Prostate gland (tissue), 2 donors: Measurements from ENCODE around the gene TLE5. TPM values are rescaled to one million over a fixed set of nuclear protein-coding genes. Genes with fewer than 3 reads are reported as not detected.
A peak's percentile ranks its signal among the peaks of the same experiment; 100 is the strongest.

ENCODE experiments used
- DNase-seq: peaks from one replicate; pipeline ENCODE4 v3.0.0-alpha.2; 2019; ENCODE audit warnings: low spot score
- H3K27ac ChIP-seq, 2 donors: fragments of 200-600 bp; sonication (generic); 2 replicates each; pipeline ENCODE4 v1.5.1; 2017 to 2019
- H3K27me3 ChIP-seq: fragments of 200-600 bp; sonication (generic); replicated peaks from 2 replicates; pipeline ENCODE4 v1.5.1; 2019; ENCODE audit not compliant: insufficient read depth
- H3K36me3 ChIP-seq, 2 donors: fragments of 200-600 bp; sonication (generic); 1 replicate in 1 of 2; 2 replicates in 1 of 2; pipeline versions ENCODE4 v1.5.1 to v1.8.1; 2017 to 2019
- H3K4me1 ChIP-seq: fragments of 200-600 bp; sonication (generic); replicated peaks from 2 replicates; pipeline ENCODE4 v1.5.1; 2019
- H3K4me3 ChIP-seq, 2 donors: fragments of 200-600 bp; sonication (generic); 2 replicates each; pipeline ENCODE4 v1.5.1; 2017 to 2019
- H3K9me3 ChIP-seq: fragments of 200-600 bp; sonication (generic); 2 replicates; pipeline ENCODE4 v1.5.1; 2017
- POLR2A ChIP-seq: fragments of 450-650 bp; IDR thresholded peaks from one replicate; pipeline ENCODE4 v1.6.1; 2016; ENCODE audit warnings: antibody characterized with exemption, mild to moderate bottlenecking
- POLR2AphosphoS5 ChIP-seq: sonication (generic); formaldehyde crosslinking; IDR thresholded peaks from one replicate; pipeline ENCODE4 v1.6.1; 2017; ENCODE audit warnings: antibody characterized with exemption
- WGBS: methylation state at CpG from one replicate; pipeline ENCODE4 v1.1.5; 2018; 5-methylcytosine and 5-hydroxymethylcytosine counted together
- intact Hi-C: fragments of 100-400 bp; cut with DNase I; formaldehyde crosslinking; loops from one replicate; pipeline ENCODE4 v1.14.2; 2022
- total RNA-seq, 2 donors: library from RNA; depleted of rRNA; stranded (reverse); fragments of >200 nt; gene quantifications; one replicate each; pipeline ENCODE4 v1.1.0, GENCODE V29; 2016
- TF ChIP-seq, protein P1 (sequence below), 4 experiments: fragments of 200-600 bp in 2 of 4; fragments of 450-650 bp in 2 of 4; sonication (generic) in 2 of 4; IDR thresholded peaks; 1 replicate in 3 of 4; 2 replicates in 1 of 4; pipeline ENCODE4 v1.5.1; 2016 to 2019; ENCODE audit warnings: antibody characterized with exemption in 4 of 4, mild to moderate bottlenecking in 2 of 4, moderate library complexity in 2 of 4

Gene TLE5
- total RNA-seq, 2 donors from 2014 or later: 546 to 767 TPM

DNA sequence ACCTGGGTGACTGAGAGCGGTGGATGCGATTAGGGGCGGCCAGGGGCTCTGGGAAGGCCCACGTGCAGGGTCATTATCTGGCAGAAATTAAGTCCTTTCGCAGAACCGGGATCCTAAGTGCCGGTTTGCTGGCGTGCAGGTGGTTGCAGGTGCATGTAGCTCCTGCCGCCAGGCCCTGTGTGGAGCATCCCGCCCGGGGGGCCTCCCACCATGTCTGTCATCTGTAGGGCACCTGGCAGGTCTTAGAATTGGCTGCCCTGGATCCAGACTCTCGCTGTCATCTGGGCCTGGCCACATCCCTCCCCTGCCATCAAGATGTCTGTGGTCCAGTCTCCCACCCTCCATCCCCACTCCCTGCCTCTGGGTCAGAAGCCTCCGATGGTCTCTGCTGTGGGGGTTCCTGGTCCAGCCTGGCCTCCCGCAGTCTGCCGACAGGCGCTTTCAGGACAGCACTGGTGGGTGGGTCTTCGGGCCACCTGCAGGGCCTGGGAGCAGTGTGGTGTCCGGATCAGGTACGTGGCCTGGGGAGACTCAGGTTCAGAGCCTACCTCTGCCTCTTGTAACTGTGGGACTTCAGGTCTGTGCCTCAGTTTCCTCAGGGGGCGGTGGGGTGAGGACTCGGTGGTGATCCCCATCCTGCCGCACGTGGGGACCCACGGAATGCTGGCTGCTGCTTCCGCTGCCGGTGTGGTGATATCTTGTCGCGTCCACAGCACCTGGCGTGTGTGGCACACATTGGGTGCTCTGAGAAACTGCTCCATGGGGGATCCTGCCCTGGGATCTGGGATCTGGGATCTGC lies 37.3 kb upstream of the TLE5 start:
- 84% methylated on average over 24 of the region's 29 CpGs for WGBS
- H3K36me3 ChIP-seq: no peaks in the 10 kb centered on the region
- peak overlapping the region; percentile 83 to 88 for H3K27ac ChIP-seq
- no peak overlapping the region for H3K4me3 ChIP-seq
- TF ChIP-seq, protein P1, sequence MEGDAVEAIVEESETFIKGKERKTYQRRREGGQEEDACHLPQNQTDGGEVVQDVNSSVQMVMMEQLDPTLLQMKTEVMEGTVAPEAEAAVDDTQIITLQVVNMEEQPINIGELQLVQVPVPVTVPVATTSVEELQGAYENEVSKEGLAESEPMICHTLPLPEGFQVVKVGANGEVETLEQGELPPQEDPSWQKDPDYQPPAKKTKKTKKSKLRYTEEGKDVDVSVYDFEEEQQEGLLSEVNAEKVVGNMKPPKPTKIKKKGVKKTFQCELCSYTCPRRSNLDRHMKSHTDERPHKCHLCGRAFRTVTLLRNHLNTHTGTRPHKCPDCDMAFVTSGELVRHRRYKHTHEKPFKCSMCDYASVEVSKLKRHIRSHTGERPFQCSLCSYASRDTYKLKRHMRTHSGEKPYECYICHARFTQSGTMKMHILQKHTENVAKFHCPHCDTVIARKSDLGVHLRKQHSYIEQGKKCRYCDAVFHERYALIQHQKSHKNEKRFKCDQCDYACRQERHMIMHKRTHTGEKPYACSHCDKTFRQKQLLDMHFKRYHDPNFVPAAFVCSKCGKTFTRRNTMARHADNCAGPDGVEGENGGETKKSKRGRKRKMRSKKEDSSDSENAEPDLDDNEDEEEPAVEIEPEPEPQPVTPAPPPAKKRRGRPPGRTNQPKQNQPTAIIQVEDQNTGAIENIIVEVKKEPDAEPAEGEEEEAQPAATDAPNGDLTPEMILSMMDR (IDR thresholded peaks at IDR 0.05): no peak
- no peak for TF ChIP-seq POLR2A
- no peak for TF ChIP-seq POLR2AphosphoS5
- H3K4me1 ChIP-seq: peaks cover 36% of the 10 kb centered on the region
- intact Hi-C loops: loop anchor here (10.0 kb wide), 1 partner anchor 135 kb away; no protein-coding TSS in a partner anchor
- DNase-seq: no peak
- H3K27me3 ChIP-seq: no peaks in the 10 kb centered on the region
- no peaks in the 10 kb centered on the region for H3K9me3 ChIP-seq

DNA sequence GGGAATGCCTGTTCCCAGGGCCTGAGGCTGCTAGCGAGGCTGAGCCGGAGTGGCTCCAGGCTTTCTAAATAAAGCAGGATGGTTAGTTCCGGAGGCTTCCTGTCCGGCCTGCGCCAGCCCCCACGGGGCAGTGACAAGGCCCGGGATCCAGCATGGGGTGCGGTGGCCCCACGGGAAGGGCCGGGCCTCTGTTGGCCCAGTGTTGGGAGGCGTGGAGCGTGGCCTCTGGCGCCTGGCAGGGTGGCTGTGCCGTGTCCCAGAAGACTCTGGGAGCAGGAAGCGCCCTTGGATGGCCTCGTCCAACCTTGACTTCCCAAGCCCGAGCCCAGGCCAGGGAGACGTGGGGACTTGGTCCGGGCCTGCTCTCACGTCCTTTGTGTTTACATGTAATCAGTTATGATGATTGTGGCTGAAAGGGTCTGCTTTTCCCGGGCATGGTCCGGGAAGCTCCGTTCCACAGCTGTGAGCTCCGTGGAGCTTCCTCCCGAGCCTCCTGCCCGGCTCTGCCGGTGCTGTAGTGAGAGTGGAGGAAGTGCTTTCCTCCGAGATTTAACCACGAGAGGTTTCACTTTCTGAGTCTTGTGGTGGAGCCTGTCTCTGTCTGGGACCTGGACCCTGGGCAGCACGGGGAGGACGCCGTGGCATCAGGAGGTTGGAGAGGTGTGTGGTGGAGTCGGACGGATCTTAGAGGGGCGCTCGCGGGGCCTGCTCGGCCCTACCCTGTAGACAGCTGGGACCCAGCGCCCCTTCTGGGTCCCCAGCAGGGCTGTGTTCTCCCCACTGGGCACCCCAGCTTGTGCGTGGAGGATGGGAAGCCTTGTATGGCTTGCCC lies 36.4 kb upstream of the TLE5 start:
- intact Hi-C loops: no loop called here
- Histone ChIP-seq H3K4me1 (peaks cover 36% of the 10 kb centered on the region), H3K9me3 (no peaks in the 10 kb centered on the region), H3K27me3 (no peaks in the 10 kb centered on the region), H3K27ac (peak overlapping the region; percentile 83 to 88), H3K4me3 (peak overlapping the region; percentile 15 to 72), H3K36me3 (no peaks in the 10 kb centered on the region)
- no peak for DNase-seq
- no peak for TF ChIP-seq POLR2AphosphoS5
- TF ChIP-seq POLR2A: no peak
- TF ChIP-seq, protein P1 (IDR thresholded peaks at IDR 0.05): no peak
- WGBS: 26% methylated on average over 31 of the region's 40 CpGs

DNA sequence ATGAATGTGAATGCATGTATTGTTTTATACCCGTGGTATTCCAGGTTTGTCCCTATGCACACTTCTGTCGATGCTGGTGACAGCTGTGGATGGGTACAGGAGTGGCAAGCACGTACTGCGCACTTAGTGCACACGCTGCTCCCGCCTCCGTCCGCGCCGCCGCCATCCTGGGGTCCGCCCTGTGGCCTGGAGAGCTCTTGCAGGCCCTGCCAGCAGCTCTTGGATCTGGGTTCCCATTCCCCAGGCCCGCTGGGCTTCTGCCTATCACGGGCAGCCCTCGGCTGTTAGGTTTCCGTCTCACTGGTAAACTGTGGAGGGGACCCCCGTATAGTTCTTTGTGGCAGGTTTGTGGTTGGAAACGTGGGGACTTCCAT lies 35.8 kb upstream of the TLE5 start:
- no peak for DNase-seq
- H3K27ac ChIP-seq: peak overlapping the region; percentile 83 to 88
- 77% methylated on average over 18 of the region's 18 CpGs for WGBS
- H3K27me3 ChIP-seq: no peaks in the 10 kb centered on the region
- H3K36me3 ChIP-seq: no peaks in the 10 kb centered on the region
- peak overlapping the region; percentile 15 to 72 for H3K4me3 ChIP-seq
- H3K9me3 ChIP-seq: no peaks in the 10 kb centered on the region
- intact Hi-C loops: no loop called here
- H3K4me1 ChIP-seq: peaks cover 36% of the 10 kb centered on the region
- TF ChIP-seq POLR2A: no peak
- TF ChIP-seq, protein P1 (IDR thresholded peaks at IDR 0.05): no peak
- no peak for TF ChIP-seq POLR2AphosphoS5

DNA sequence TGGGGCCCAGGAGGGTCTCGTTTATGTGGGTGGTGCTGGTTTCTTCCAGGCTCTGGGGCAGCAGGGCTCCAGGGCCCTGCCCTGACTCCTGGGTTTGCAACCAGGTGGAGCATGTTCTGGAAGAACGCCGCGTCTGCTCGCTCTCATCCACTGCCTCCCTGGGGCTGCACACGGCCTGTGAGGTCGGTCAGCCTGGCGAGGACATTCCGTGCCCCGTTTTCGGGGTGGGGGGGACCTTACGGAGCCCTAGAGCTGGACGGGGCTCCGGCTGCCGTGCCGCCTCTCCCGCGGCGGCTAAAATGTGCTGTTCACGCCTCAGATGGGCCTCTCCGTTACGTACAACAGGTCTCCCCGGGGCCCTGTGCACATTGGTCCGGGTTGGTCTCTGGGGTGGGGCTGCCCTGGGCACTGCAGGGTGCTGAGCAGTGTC lies 35.2 kb upstream of the TLE5 start:
- TF ChIP-seq POLR2AphosphoS5: no peak
- TF ChIP-seq POLR2A: no peak
- TF ChIP-seq, protein P1 (IDR thresholded peaks at IDR 0.05): no peak
- no peaks in the 10 kb centered on the region for H3K36me3 ChIP-seq
- H3K27me3 ChIP-seq: no peaks in the 10 kb centered on the region
- WGBS: 53% methylated on average over 22 of the region's 24 CpGs
- peak overlapping the region in 1 of 2 donors; percentile 72 for H3K4me3 ChIP-seq
- peaks cover 36% of the 10 kb centered on the region for H3K4me1 ChIP-seq
- H3K9me3 ChIP-seq: no peaks in the 10 kb centered on the region
- DNase-seq: no peak
- intact Hi-C loops: no loop called here
- H3K27ac ChIP-seq: peak overlapping the region; percentile 60 to 83
